LNCaP clone FGC (cell line): ENCODE measurements around the gene TFAP2B.

Source experiments
- DNase-seq: peaks from one replicate; pipeline ENCODE4 v3.0.0-alpha.2; 2011; ENCODE audit warnings: low read depth
- H3K4me3 ChIP-seq: 2 replicates; pipeline ENCODE4 v1.5.1; 2011; ENCODE audit warnings: mild to moderate bottlenecking, low read depth, low read length, control low read depth
- CTCF ChIP-seq: IDR thresholded peaks from 2 replicates; pipeline ENCODE4 v1.5.1; 2012; ENCODE audit warnings: mild to moderate bottlenecking; ENCODE audit not compliant: control insufficient read depth, insufficient read depth; ENCODE audit errors: extremely low read depth

The TFAP2B gene

GRCh38 chr6:50831186-50831585 lies 12.5 kb downstream of the TFAP2B start:
- no peak overlapping the region for H3K4me3 ChIP-seq
- TF ChIP-seq CTCF = no peak
- DNase-seq = no peak

- no peak for DNase-seq
- TF ChIP-seq CTCF = no peak
- no peak overlapping the region for H3K4me3 ChIP-seq
Measured at GRCh38 chr6:50832912-50833311, 14.2 kb downstream of the TFAP2B start.

GRCh38 chr6:50834929-50835410 lies 16.3 kb downstream of the TFAP2B start:
- no peak overlapping the region for H3K4me3 ChIP-seq
- no peak for TF ChIP-seq CTCF
- DNase-seq = no peak

- TF ChIP-seq CTCF = no peak
- H3K4me3 ChIP-seq = no peak overlapping the region
- DNase-seq = no peak
Measured at GRCh38 chr6:50836231-50836630, 17.6 kb downstream of the TFAP2B start.

- no peak for DNase-seq
- no peak overlapping the region for H3K4me3 ChIP-seq
- TF ChIP-seq CTCF = no peak
Measured at GRCh38 chr6:50837589-50838445, 19.1 kb downstream of the TFAP2B start.

GRCh38 chr6:50840112-50840810 lies 21.6 kb downstream of the TFAP2B start:
- no peak overlapping the region for H3K4me3 ChIP-seq
- no peak for TF ChIP-seq CTCF
- no peak for DNase-seq
